ENCODE data around the gene TUBAL3.

GRCh38 chr10:5364374-5364773, 40.3 kb downstream of the TUBAL3 start:
- TF ChIP-seq POLR2A (IDR thresholded peaks at IDR 0.05): no peak
- TF ChIP-seq CTCF (IDR thresholded peaks at IDR 0.05): no peak

Data from adrenal gland (tissue), 5 donors.